Prostate gland (tissue), 2 donors: ENCODE measurements around the gene BUB3. TPM values are rescaled to one million over a fixed set of nuclear protein-coding genes. Genes with fewer than 3 reads are reported as not detected.

Source experiments
- DNase-seq: peaks from one replicate; pipeline ENCODE4 v3.0.0-alpha.2; 2019; ENCODE audit warnings: low spot score
- H3K27ac ChIP-seq, 2 donors: fragments of 200-600 bp; sonication (generic); 2 replicates each; pipeline ENCODE4 v1.5.1; 2017 to 2019
- H3K27me3 ChIP-seq: fragments of 200-600 bp; sonication (generic); replicated peaks from 2 replicates; pipeline ENCODE4 v1.5.1; 2019; ENCODE audit not compliant: insufficient read depth
- H3K36me3 ChIP-seq, 2 donors: fragments of 200-600 bp; sonication (generic); 1 replicate in 1 of 2; 2 replicates in 1 of 2; pipeline versions ENCODE4 v1.5.1 to v1.8.1; 2017 to 2019
- H3K4me1 ChIP-seq: fragments of 200-600 bp; sonication (generic); replicated peaks from 2 replicates; pipeline ENCODE4 v1.5.1; 2019
- H3K4me3 ChIP-seq, 2 donors: fragments of 200-600 bp; sonication (generic); 2 replicates each; pipeline ENCODE4 v1.5.1; 2017 to 2019
- H3K9me3 ChIP-seq: fragments of 200-600 bp; sonication (generic); 2 replicates; pipeline ENCODE4 v1.5.1; 2017
- POLR2A ChIP-seq: fragments of 450-650 bp; IDR thresholded peaks from one replicate; pipeline ENCODE4 v1.6.1; 2016; ENCODE audit warnings: antibody characterized with exemption, mild to moderate bottlenecking
- POLR2AphosphoS5 ChIP-seq: sonication (generic); formaldehyde crosslinking; IDR thresholded peaks from one replicate; pipeline ENCODE4 v1.6.1; 2017; ENCODE audit warnings: antibody characterized with exemption
- WGBS: methylation state at CpG from one replicate; pipeline ENCODE4 v1.1.5; 2018; 5-methylcytosine and 5-hydroxymethylcytosine counted together
- intact Hi-C: fragments of 100-400 bp; cut with DNase I; formaldehyde crosslinking; loops from one replicate; pipeline ENCODE4 v1.14.2; 2022
- total RNA-seq, 2 donors: library from RNA; depleted of rRNA; stranded (reverse); fragments of >200 nt; gene quantifications; one replicate each; pipeline ENCODE4 v1.1.0, GENCODE V29; 2016
- TF ChIP-seq, protein P1 (sequence below), 4 experiments: fragments of 200-600 bp in 2 of 4; fragments of 450-650 bp in 2 of 4; sonication (generic) in 2 of 4; IDR thresholded peaks; 1 replicate in 3 of 4; 2 replicates in 1 of 4; pipeline ENCODE4 v1.5.1; 2016 to 2019; ENCODE audit warnings: antibody characterized with exemption in 4 of 4, mild to moderate bottlenecking in 2 of 4, moderate library complexity in 2 of 4

BUB3 gene
- total RNA-seq, 2 donors from 2014 or later = 69.3 to 87.7 TPM

DNA sequence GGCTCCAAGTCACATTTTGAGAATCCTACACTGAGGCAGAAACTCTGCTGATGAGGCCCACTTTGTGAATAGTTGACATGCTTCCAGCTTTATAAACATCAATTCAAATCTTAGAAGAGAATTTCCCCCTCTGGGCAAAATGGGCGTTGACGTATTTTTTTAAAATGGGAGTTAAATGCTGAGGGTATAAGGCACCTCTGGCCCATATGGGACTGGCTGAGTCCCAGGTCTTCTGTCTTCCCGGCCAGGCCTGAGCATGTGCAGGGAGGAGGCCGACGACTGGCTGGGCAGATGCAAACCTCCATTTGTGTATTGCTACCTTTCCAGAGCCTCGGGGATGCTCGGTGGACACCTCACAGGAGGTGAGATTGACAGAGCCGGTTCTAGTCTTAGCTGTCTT lies 37.7 kb downstream of the BUB3 start:
- intact Hi-C loops = no loop called here
- Histone ChIP-seq H3K27me3 (no peaks in the 10 kb centered on the region), H3K4me3 (no peak overlapping the region), H3K9me3 (no peaks in the 10 kb centered on the region), H3K27ac (no peak overlapping the region), H3K4me1 (no peaks in the 10 kb centered on the region), H3K36me3 (no peaks in the 10 kb centered on the region)
- DNase-seq = no peak
- TF ChIP-seq POLR2A = no peak
- TF ChIP-seq, protein P1, sequence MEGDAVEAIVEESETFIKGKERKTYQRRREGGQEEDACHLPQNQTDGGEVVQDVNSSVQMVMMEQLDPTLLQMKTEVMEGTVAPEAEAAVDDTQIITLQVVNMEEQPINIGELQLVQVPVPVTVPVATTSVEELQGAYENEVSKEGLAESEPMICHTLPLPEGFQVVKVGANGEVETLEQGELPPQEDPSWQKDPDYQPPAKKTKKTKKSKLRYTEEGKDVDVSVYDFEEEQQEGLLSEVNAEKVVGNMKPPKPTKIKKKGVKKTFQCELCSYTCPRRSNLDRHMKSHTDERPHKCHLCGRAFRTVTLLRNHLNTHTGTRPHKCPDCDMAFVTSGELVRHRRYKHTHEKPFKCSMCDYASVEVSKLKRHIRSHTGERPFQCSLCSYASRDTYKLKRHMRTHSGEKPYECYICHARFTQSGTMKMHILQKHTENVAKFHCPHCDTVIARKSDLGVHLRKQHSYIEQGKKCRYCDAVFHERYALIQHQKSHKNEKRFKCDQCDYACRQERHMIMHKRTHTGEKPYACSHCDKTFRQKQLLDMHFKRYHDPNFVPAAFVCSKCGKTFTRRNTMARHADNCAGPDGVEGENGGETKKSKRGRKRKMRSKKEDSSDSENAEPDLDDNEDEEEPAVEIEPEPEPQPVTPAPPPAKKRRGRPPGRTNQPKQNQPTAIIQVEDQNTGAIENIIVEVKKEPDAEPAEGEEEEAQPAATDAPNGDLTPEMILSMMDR (IDR thresholded peaks at IDR 0.05) = no peak
- TF ChIP-seq POLR2AphosphoS5 = no peak
- WGBS = 68% methylated on average over 8 of the region's 8 CpGs

DNA sequence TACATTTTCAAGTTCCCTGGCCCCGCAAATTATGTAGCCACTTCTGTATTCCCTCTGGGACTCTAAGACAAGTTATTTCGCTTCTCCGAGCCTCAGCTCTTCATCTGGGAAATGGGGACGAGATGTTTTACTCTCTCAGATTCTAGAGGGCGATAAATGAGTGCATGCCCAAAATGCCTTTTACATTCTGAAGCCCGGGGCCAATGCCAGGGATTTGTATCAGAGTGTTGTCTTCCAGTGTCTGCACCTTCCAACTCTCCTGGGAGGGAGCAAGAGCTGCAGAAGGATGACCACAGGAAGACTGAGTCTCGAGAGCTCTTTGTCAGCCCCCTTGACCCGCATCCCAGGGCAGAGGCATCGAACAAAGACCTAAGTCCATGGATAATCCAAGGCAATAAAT lies 39.9 kb downstream of the BUB3 start:
- no peak for DNase-seq
- no peaks in the 10 kb centered on the region for H3K27me3 ChIP-seq
- TF ChIP-seq POLR2AphosphoS5 (no peak), POLR2A (no peak)
- TF ChIP-seq, protein P1 (IDR thresholded peaks at IDR 0.05) = no peak
- H3K4me3 ChIP-seq = no peak overlapping the region
- no peak overlapping the region for H3K27ac ChIP-seq
- H3K9me3 ChIP-seq = no peaks in the 10 kb centered on the region
- intact Hi-C loops = no loop called here
- H3K36me3 ChIP-seq = no peaks in the 10 kb centered on the region
- no peaks in the 10 kb centered on the region for H3K4me1 ChIP-seq
- 97% methylated on average over 9 of the region's 9 CpGs for WGBS

DNA sequence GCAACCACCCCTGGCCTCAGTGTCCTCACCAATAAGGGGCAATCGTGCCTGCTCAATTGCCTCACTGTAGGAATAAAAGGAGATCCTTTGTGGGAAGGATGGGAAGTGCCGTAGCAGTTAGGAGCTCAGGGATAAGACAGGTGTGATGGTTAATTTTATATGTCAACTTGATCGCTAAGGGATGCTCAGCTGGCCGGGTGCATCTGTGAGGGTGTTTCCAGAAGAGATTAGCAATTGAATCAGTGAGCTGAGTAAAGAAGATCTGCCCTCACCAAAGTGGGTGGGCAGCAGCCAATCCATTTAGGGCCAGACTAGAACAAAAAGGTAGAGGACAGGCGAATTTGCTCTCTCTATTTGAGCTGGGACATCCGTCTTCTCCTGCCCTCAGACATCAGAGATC lies 46.3 kb downstream of the BUB3 start:
- Histone ChIP-seq H3K27ac (no peak overlapping the region), H3K27me3 (no peaks in the 10 kb centered on the region), H3K4me1 (no peaks in the 10 kb centered on the region), H3K9me3 (no peaks in the 10 kb centered on the region), H3K36me3 (no peaks in the 10 kb centered on the region), H3K4me3 (no peak overlapping the region)
- intact Hi-C loops = no loop called here
- DNase-seq = no peak
- 72% methylated on average over 6 of the region's 6 CpGs for WGBS
- no peak for TF ChIP-seq POLR2A
- no peak for TF ChIP-seq POLR2AphosphoS5
- TF ChIP-seq, protein P1 (IDR thresholded peaks at IDR 0.05) = no peak

DNA sequence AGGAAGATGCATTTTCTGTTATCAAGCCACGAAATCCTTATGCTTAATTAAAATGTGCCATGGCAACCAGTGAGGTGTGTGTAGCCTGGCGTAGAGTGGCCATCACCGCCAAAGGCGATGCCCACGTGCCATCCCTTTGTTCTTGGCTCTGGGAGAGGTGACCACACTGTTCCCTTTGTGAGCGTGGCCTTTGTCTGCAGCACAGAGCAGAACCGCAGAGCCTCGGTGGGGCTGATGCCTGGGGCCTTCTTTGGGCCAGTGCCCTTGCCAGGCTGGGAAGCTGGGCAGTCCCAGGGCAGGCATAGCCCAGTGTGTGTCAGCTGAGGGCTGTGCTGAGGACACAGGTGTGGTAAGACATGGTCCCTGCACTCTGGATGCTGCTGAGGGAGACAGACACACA lies 48.3 kb downstream of the BUB3 start:
- WGBS = 95% methylated on average over 8 of the region's 8 CpGs
- no peaks in the 10 kb centered on the region for H3K27me3 ChIP-seq

More for the DNA sequence above, 48.3 kb downstream of the BUB3 start:
- TF ChIP-seq, protein P1 (IDR thresholded peaks at IDR 0.05) = no peak
- TF ChIP-seq POLR2AphosphoS5 (no peak), POLR2A (no peak)
- Histone ChIP-seq H3K4me1 (no peaks in the 10 kb centered on the region), H3K27ac (no peak overlapping the region), H3K9me3 (no peaks in the 10 kb centered on the region), H3K36me3 (no peaks in the 10 kb centered on the region), H3K4me3 (no peak overlapping the region)
- intact Hi-C loops = no loop called here
- DNase-seq = no peak
